K562 (cell line): Measurements from ENCODE around the gene LIPH. TPM values are rescaled to one million over a fixed set of nuclear protein-coding genes. Genes with fewer than 3 reads are reported as not detected.

ENCODE experiments used
- ATAC-seq: fragments of 200-7000 bp; cut with Tn5 transposase; 3 replicates; pipeline ENCODE4 v1.9.1; 2020; ENCODE audit warnings: moderate library complexity
- BruUV-seq: library from RNA; stranded (reverse); fragments of 400-500 nt; replicated peaks from 2 replicates; lab custom pipeline; 2021; lab: Mats Ljungman, UMichigan
- CTCF ChIA-PET: fragments of 300-600 bp; formaldehyde crosslinking; extraction: SDS; loops from one replicate; lab custom pipeline; 2021; ENCODE audit warnings: low intra/inter-chr PET ratio; lab: Yijun Ruan, JAX
- POLR2A ChIA-PET: fragments of 300-600, 350-650 bp; sonication (Branson Sonifier 250); formaldehyde crosslinking; extraction: SDS; loops from one replicate; lab custom pipeline; 2021; ENCODE audit warnings: antibody characterized with exemption, inconsistent platforms; lab: Yijun Ruan, JAX
- DNase-seq, 4 experiments: peaks; one replicate each; pipeline versions ENCODE4 v3.0.0 to v3.0.0-alpha.2; 2011 to 2018; ENCODE audit warnings: low spot score in 3 of 4, mixed read lengths in 3 of 4; ENCODE audit errors: extremely low read depth in 1 of 4
- FAIRE-seq: peaks from 2 replicates; lab custom pipeline; 2011; peaks lifted over from hg19 to GRCh38; lab: Jason Lieb, UNC
- H2AFZ ChIP-seq: 2 replicates; pipeline ENCODE4 v1.6.0; 2011; ENCODE audit warnings: low read depth, low read length, control low read depth, inconsistent platforms
- H3K27ac ChIP-seq: fragments of 200-600 bp; 3 replicates; pipeline ENCODE4 v1.8.0; 2011; ENCODE audit warnings: low read depth, mild to moderate bottlenecking, control low read depth, inconsistent platforms, low read length, moderate library complexity, mixed read lengths; ENCODE audit errors: extremely low read depth
- H3K27me3 ChIP-seq, 2 experiments: fragments of 300-600 bp in 1 of 2; 2 replicates in 1 of 2; 3 replicates in 1 of 2; pipeline versions ENCODE4 v1.6.0 to v1.8.0; 2011; ENCODE audit warnings: inconsistent platforms in 2 of 2, low read length in 2 of 2, mild to moderate bottlenecking in 1 of 2, mixed read lengths in 1 of 2, moderate library complexity in 1 of 2; ENCODE audit not compliant: control insufficient read depth in 2 of 2, insufficient read depth in 2 of 2
- H3K36me3 ChIP-seq: fragments of 300-600 bp; 3 replicates; pipeline ENCODE4 v1.8.0; 2011; ENCODE audit warnings: mild to moderate bottlenecking, low read length, inconsistent platforms; ENCODE audit not compliant: control insufficient read depth, insufficient read depth
- H3K4me1 ChIP-seq, 2 experiments: fragments of 200-600 bp in 1 of 2; replicated peaks in 1 of 2; 2 replicates in 1 of 2; 3 replicates in 1 of 2; pipeline versions ENCODE4 v1.5.1 to v1.8.0; 2011; ENCODE audit warnings: inconsistent platforms in 2 of 2, low read length in 2 of 2, mild to moderate bottlenecking in 1 of 2, mixed read lengths in 1 of 2, moderate library complexity in 1 of 2; ENCODE audit not compliant: control insufficient read depth in 2 of 2, insufficient read depth in 2 of 2
- H3K4me2 ChIP-seq: 2 replicates; pipeline ENCODE4 v1.6.1; 2011; ENCODE audit warnings: low read length, control low read depth, inconsistent platforms, mixed read lengths; ENCODE audit not compliant: insufficient read depth
- H3K4me3 ChIP-seq: fragments of 200-600 bp; sonication (generic), shearing (Covaris generic); 2 replicates; pipeline ENCODE4 v1.5.1; 2016; ENCODE audit warnings: control low read depth, inconsistent platforms
- H3K79me2 ChIP-seq: fragments of 200-600 bp; 3 replicates; pipeline ENCODE4 v1.8.0; 2011; ENCODE audit warnings: low read length, inconsistent platforms; ENCODE audit not compliant: control insufficient read depth, insufficient read depth
- H3K9ac ChIP-seq, 2 experiments: 2 replicates each; pipeline versions ENCODE4 v1.6.0 to v1.6.1; 2011; ENCODE audit warnings: low read depth in 2 of 2, low read length in 2 of 2, control low read depth in 1 of 2, inconsistent platforms in 1 of 2, mild to moderate bottlenecking in 1 of 2, mixed read lengths in 1 of 2; ENCODE audit not compliant: insufficient read depth in 1 of 2
- H3K9me1 ChIP-seq: one replicate; pipeline ENCODE4 v1.6.0; 2011; ENCODE audit warnings: inconsistent platforms, mild to moderate bottlenecking, low read length, moderate library complexity; ENCODE audit not compliant: control insufficient read depth, insufficient read depth
- H3K9me3 ChIP-seq: replicated peaks from 2 replicates; pipeline ENCODE4 v1.5.1; 2011; ENCODE audit warnings: low read depth, low read length, inconsistent platforms; ENCODE audit not compliant: control insufficient read depth, insufficient read depth
- H4K20me1 ChIP-seq: replicated peaks from 2 replicates; pipeline ENCODE4 v1.6.1; 2011; ENCODE audit warnings: low read length, inconsistent platforms, mixed read lengths; ENCODE audit not compliant: control insufficient read depth, insufficient read depth
- CHD4 ChIP-seq: fragments of 200-600 bp; sonication (generic); IDR thresholded peaks from 3 replicates; pipeline ENCODE4 v1.6.1; 2012; ENCODE audit warnings: low read depth, mild to moderate bottlenecking, mixed read lengths, low read length, inconsistent platforms; ENCODE audit not compliant: insufficient read depth, insufficient replicate concordance, poor library complexity, severe bottlenecking
- FOXJ2 ChIP-seq: fragments of 200-800 bp; sonication (Bioruptor generic); IDR thresholded peaks from 2 replicates; pipeline ENCODE4 v1.6.1; 2016; ENCODE audit warnings: missing genetic modification characterization, missing compliant biosample characterization
- GATA2 ChIP-seq: sonication (generic); formaldehyde crosslinking; IDR thresholded peaks from 2 replicates; pipeline ENCODE4 v1.4.0; 2020; ENCODE audit warnings: mild to moderate bottlenecking, missing genetic modification reagents
- NFE2 ChIP-seq: IDR thresholded peaks from 2 replicates; pipeline ENCODE4 v1.6.1; 2014; ENCODE audit warnings: antibody characterized with exemption, low read depth
- SAFB2 ChIP-seq: fragments of 200-400 bp; formaldehyde crosslinking; IDR thresholded peaks from 2 replicates; pipeline ENCODE4 v1.6.1; 2018; ENCODE audit warnings: borderline replicate concordance, low read length, low read depth, moderate library complexity; ENCODE audit not compliant: severe bottlenecking
- SOX6 ChIP-seq: fragments of 450-650 bp; IDR thresholded peaks from 2 replicates; pipeline ENCODE4 v1.6.1; 2014; ENCODE audit warnings: mild to moderate bottlenecking
- TCF3 ChIP-seq: sonication (generic); formaldehyde crosslinking; IDR thresholded peaks from 2 replicates; pipeline ENCODE4 v1.4.0; 2020; ENCODE audit warnings: mild to moderate bottlenecking, missing genetic modification reagents
- TCF7L2 ChIP-seq: fragments of 150-350 bp; IDR thresholded peaks from 2 replicates; pipeline ENCODE4 v1.6.1; 2016; ENCODE audit warnings: low read depth, mild to moderate bottlenecking, low read length, moderate library complexity
- TGIF2 ChIP-seq: sonication (generic); formaldehyde crosslinking; IDR thresholded peaks from 2 replicates; pipeline ENCODE4 v1.8.1; 2022; ENCODE audit warnings: mild to moderate bottlenecking, missing genetic modification reagents, moderate library complexity
- TSC22D4 ChIP-seq: fragments of 450-650 bp; IDR thresholded peaks from 2 replicates; pipeline ENCODE4 v1.6.1; 2016; ENCODE audit warnings: missing genetic modification characterization, missing biosample characterization, control low read depth
- ZNF140 ChIP-seq: fragments of 250-450 bp; sonication (Bioruptor Pico); IDR thresholded peaks from 2 replicates; pipeline ENCODE4 v1.8.0; 2021; ENCODE audit warnings: moderate library complexity, mild to moderate bottlenecking, inconsistent platforms
- ZNF384 ChIP-seq: IDR thresholded peaks from 2 replicates; pipeline ENCODE4 v1.6.1; 2012; ENCODE audit warnings: low read depth, low read length, improper control_type of control experiment
- ZNF699 ChIP-seq: fragments of 250-450 bp; sonication (Bioruptor Pico); IDR thresholded peaks from 2 replicates; pipeline ENCODE4 v1.8.0; 2021; ENCODE audit warnings: mild to moderate bottlenecking, moderate library complexity; ENCODE audit not compliant: insufficient replicate concordance
- ZSCAN29 ChIP-seq: fragments of 450-650 bp; IDR thresholded peaks from 2 replicates; pipeline ENCODE4 v1.6.1; 2017
- WGBS: fragments of 100-300 bp; shearing (Covaris generic); methylation state at CpG from one replicate; pipeline ENCODE4 v1.1.6; 2016; ENCODE audit warnings: low coverage, mixed read lengths; ENCODE audit not compliant: insufficient coverage; ENCODE audit errors: missing lambda C conversion rate; 5-methylcytosine and 5-hydroxymethylcytosine counted together
- in situ Hi-C: fragments of 300-500 bp; cut with MboI; formaldehyde crosslinking; loops from 4 replicates; pipeline ENCODE4 v1.15.0; 2018; ENCODE audit warnings: inconsistent platforms, mixed read lengths
- intact Hi-C: fragments of 100-400 bp; cut with micrococcal nuclease; formaldehyde crosslinking; loops from 2 replicates; pipeline ENCODE4 v1.14.2; 2022
- polyA plus RNA-seq, 8 experiments: library from polyadenylated mRNA; depleted of rRNA in 4 of 8; stranded (reverse) in 5 of 8; unstranded in 3 of 8; fragments of >200 nt; fragmentation: Nextera tagmentation in 2 of 8; fragmentation: Illumina TruSeq in 1 of 8; extraction: Ambion mirVana in 2 of 8; extraction: Trizol in 1 of 8; gene quantifications; 2 replicates each; pipeline versions ENCODE4 v1.2.1 to v1.2.3, GENCODE V29; 2011 to 2014; ENCODE audit warnings: inconsistent platforms in 1 of 8, missing spikeins in 1 of 8
- total RNA-seq, 7 experiments: library from RNA; depleted of rRNA in 6 of 7; stranded (reverse); fragments of >200 nt in 6 of 7; fragmentation: Illumina TruSeq in 2 of 7; extraction: Trizol in 2 of 7; gene quantifications; 2 replicates each; pipeline versions ENCODE4 v1.2.1 to v1.2.3, GENCODE V29; 2011 to 2021; ENCODE audit warnings: low replicate concordance in 1 of 7
- TF ChIP-seq, protein P1 (sequence below): fragments of 450-650 bp; formaldehyde crosslinking; IDR thresholded peaks from 2 replicates; pipeline ENCODE4 v1.4.0; 2020; ENCODE audit warnings: mild to moderate bottlenecking, moderate library complexity
- TF ChIP-seq, protein P2 (sequence below): fragments of 150-350 bp; IDR thresholded peaks from 2 replicates; pipeline ENCODE4 v1.6.1; 2014; ENCODE audit warnings: low read depth, mild to moderate bottlenecking, low read length, borderline replicate concordance
- TF ChIP-seq, protein P3 (sequence below): fragments of 250-450 bp; sonication (Bioruptor Pico); IDR thresholded peaks from 2 replicates; pipeline ENCODE4 v1.8.0; 2022; ENCODE audit warnings: inconsistent platforms

LIPH gene
- total and polyA plus RNA-seq, 9 of the 15 experiments (the other 6 are each of a cell fraction or from before 2014, with no cell fraction given), result 0.73 to 1.8 (median 1.3) TPM

DNA sequence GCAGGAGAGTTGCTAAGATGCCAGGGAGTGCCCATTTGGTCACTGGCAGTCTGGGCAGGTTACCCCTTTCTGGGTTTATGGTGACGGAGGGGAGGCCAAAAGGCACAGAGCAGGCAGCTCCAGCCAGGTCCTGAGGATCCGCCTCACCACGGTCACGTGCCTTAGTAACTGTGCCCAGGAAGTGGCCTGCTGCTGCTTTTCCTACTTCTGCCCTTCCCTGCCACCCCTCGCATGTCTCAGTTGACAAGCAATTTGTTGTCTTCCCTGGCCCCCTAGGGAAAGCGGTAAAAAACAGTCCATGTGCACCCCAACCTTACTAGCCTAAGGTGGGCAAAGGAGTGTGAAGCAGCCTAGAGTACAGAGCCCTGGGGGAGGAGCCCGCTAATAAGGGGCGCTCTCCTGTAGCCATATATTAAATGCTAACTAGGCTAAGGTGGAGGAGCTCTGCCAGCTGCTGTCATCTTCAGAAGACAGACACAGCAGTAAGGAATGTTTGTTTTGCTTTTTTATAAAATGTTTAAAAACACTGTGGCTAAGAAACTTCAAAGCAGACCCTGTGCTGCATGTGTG lies 9.1 kb upstream of the LIPH start:
- Histone ChIP-seq H3K9me3 (0 out of 2 replicates have a peak, but pooled peaks cover 2% of the 10 kb centered on the region), H3K9me1 (no peaks in the 10 kb centered on the region), H3K9ac (no peak overlapping the region), H3K27ac (no peak overlapping the region), H3K4me1 (peaks cover 5 to 6% of the 10 kb centered on the region in 2 experiments; a peak in 3 of 5 replicates), H3K27me3 (no peaks in the 10 kb centered on the region), H3K4me2 (no peak overlapping the region), H4K20me1 (no peaks in the 10 kb centered on the region), H3K4me3 (no peak overlapping the region), H2AFZ (peak overlapping the region; percentile 38; the same call in 1 of the 2 replicates), H3K36me3 (no peaks in the 10 kb centered on the region), H3K79me2 (no peaks in the 10 kb centered on the region)
- FAIRE-seq, result no peak
- ChIA-PET POLR2A (interaction anchor here (0.7 kb wide), 1 partner anchor 15 kb away, joined by 3 read pairs; no protein-coding TSS in a partner anchor), CTCF (no interaction called here)
- intact Hi-C loops, result no loop called here
- no peak for DNase-seq
- ATAC-seq, result no peak
- no TSS peak for BruUV-seq
- in situ Hi-C loops, result no loop called here
- 73% methylated on average over 7 of the region's 8 CpGs for WGBS
- TF ChIP-seq, protein P1, sequence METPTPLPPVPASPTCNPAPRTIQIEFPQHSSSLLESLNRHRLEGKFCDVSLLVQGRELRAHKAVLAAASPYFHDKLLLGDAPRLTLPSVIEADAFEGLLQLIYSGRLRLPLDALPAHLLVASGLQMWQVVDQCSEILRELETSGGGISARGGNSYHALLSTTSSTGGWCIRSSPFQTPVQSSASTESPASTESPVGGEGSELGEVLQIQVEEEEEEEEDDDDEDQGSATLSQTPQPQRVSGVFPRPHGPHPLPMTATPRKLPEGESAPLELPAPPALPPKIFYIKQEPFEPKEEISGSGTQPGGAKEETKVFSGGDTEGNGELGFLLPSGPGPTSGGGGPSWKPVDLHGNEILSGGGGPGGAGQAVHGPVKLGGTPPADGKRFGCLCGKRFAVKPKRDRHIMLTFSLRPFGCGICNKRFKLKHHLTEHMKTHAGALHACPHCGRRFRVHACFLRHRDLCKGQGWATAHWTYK (CRISPR knock-in tag), result no peak
- TF ChIP-seq, protein P2, sequence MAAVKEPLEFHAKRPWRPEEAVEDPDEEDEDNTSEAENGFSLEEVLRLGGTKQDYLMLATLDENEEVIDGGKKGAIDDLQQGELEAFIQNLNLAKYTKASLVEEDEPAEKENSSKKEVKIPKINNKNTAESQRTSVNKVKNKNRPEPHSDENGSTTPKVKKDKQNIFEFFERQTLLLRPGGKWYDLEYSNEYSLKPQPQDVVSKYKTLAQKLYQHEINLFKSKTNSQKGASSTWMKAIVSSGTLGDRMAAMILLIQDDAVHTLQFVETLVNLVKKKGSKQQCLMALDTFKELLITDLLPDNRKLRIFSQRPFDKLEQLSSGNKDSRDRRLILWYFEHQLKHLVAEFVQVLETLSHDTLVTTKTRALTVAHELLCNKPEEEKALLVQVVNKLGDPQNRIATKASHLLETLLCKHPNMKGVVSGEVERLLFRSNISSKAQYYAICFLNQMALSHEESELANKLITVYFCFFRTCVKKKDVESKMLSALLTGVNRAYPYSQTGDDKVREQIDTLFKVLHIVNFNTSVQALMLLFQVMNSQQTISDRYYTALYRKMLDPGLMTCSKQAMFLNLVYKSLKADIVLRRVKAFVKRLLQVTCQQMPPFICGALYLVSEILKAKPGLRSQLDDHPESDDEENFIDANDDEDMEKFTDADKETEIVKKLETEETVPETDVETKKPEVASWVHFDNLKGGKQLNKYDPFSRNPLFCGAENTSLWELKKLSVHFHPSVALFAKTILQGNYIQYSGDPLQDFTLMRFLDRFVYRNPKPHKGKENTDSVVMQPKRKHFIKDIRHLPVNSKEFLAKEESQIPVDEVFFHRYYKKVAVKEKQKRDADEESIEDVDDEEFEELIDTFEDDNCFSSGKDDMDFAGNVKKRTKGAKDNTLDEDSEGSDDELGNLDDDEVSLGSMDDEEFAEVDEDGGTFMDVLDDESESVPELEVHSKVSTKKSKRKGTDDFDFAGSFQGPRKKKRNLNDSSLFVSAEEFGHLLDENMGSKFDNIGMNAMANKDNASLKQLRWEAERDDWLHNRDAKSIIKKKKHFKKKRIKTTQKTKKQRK, result no peak
- no peak for TF ChIP-seq GATA2
- no peak for TF ChIP-seq SOX6
- TF ChIP-seq, protein P3, sequence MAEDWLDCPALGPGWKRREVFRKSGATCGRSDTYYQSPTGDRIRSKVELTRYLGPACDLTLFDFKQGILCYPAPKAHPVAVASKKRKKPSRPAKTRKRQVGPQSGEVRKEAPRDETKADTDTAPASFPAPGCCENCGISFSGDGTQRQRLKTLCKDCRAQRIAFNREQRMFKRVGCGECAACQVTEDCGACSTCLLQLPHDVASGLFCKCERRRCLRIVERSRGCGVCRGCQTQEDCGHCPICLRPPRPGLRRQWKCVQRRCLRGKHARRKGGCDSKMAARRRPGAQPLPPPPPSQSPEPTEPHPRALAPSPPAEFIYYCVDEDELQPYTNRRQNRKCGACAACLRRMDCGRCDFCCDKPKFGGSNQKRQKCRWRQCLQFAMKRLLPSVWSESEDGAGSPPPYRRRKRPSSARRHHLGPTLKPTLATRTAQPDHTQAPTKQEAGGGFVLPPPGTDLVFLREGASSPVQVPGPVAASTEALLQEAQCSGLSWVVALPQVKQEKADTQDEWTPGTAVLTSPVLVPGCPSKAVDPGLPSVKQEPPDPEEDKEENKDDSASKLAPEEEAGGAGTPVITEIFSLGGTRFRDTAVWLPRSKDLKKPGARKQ, result no peak
- TF ChIP-seq SAFB2, result no peak
- no peak for TF ChIP-seq CHD4
- TF ChIP-seq FOXJ2 (tag), result no peak
- no peak for TF ChIP-seq ZNF699 (CRISPR knock-in tag)
- no peak for TF ChIP-seq TGIF2
- TF ChIP-seq TSC22D4 (tag), result no peak
- no peak for TF ChIP-seq ZNF384
- TF ChIP-seq TCF3, result no peak
- TF ChIP-seq TCF7L2, result no peak
- TF ChIP-seq ZNF140 (CRISPR knock-in tag), result no peak
- no peak for TF ChIP-seq ZSCAN29
- no peak for TF ChIP-seq NFE2
